Measurements from ENCODE around the gene SSC5D. TPM values are rescaled to one million over a fixed set of nuclear protein-coding genes. Genes with fewer than 3 reads are reported as not detected.

Gene SSC5D
- total RNA-seq, 1 experiment from 2014 or later = 1.4 TPM

GRCh38 chr19:55464039-55464661 lies 24.1 kb upstream of the SSC5D start:
- DNase-seq = no peak
- no peaks in the 10 kb centered on the region for H3K9me3 ChIP-seq
- no peaks in the 10 kb centered on the region for H3K27me3 ChIP-seq
- no peak overlapping the region for H3K4me3 ChIP-seq
- peaks cover 11% of the 10 kb centered on the region; the same call in 1 of the 2 replicates for H3K36me3 ChIP-seq

- H3K9me3 ChIP-seq = no peaks in the 10 kb centered on the region
- no peak within 1 kb of the TSS for H3K4me3 ChIP-seq
- peaks cover 13% of the 10 kb centered on the region; the same call in 1 of the 2 replicates for H3K36me3 ChIP-seq
- no peak for DNase-seq
- no peaks in the 10 kb centered on the region for H3K27me3 ChIP-seq
These were observed 23.6 kb upstream of the SSC5D start, which contains the start of gene C19orf85 for GRCh38 chr19:55464662-55465054. TSS of gene C19orf85 (minus strand) at chr19:55464751. CDS start at chr19:55464554, 197 bp downstream.

DNA sequence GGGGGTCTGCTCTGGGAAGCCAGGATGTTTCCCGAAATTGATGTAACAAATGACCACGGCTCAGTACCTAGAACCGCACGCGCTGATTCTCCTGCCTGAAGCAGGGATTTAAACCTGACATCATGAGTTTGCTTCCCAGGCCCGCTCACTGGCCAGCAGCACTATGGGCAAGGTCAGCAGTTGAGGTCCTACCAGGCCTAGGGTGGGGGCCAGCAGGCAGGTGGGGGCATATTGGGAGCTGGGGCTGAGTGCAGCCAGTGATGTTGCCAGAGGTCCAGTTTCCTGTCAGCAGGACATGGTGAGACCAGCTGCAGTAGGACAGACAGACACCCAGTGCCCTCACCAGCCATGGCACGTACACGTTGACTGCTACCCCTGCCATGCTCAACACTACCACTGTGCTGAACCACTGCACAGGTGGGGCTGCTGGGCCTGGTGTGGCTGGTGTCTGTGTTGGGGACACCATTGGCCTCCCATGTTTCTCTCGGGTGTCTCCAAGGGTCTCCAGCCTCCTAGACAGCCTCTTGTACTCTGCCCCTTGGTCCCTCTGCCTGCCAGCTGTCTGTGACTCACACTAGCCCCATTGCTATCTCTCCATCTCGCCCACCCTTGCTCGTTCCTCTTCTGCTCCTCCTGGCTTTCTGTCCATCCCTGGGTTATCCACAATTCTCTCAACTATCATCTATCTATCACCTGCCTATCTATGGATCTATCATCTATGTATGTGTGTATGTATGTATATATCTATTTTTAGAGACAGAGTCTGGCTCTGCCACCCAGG lies 22.6 kb upstream of the SSC5D start:
- Histone ChIP-seq H3K27me3 (no peaks in the 10 kb centered on the region), H3K4me3 (no peak overlapping the region), H3K9me3 (no peaks in the 10 kb centered on the region), H3K36me3 (peaks cover 7% of the 10 kb centered on the region; the same call in 1 of the 2 replicates)
- no peak for DNase-seq

- peaks cover 5% of the 10 kb centered on the region; the same call in 1 of the 2 replicates for H3K36me3 ChIP-seq
- no peak overlapping the region for H3K4me3 ChIP-seq
- no peaks in the 10 kb centered on the region for H3K27me3 ChIP-seq
- no peak for DNase-seq
- no peaks in the 10 kb centered on the region for H3K9me3 ChIP-seq
These were observed 22.0 kb upstream of the SSC5D start for GRCh38 chr19:55466241-55466614.

GRCh38 chr19:55467236-55468053 lies 20.8 kb upstream of the SSC5D start:
- Histone ChIP-seq H3K36me3 (peaks cover 3% of the 10 kb centered on the region; the same call in 1 of the 2 replicates), H3K9me3 (no peaks in the 10 kb centered on the region), H3K4me3 (no peak overlapping the region), H3K27me3 (no peaks in the 10 kb centered on the region)
- peak; percentile 75 for DNase-seq

DNA sequence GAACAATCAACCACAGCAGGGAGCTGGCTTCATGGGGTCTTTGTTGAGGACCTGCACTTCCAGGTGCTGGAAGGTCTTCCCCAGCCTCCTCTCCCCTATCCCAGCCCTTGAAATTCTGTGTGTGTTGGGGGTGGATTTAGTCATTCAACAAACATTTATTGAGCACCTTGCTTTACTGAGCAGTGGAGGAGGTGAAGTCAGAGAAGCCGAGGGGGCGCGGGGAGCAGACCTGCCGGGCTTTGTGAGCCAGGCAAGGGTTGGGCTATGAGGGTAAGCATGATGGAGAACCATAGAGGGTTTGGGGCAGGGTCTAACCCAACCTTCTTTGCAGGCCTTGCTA lies 20.2 kb upstream of the SSC5D start:
- no peak for DNase-seq
- Histone ChIP-seq H3K36me3 (peaks cover 3% of the 10 kb centered on the region; the same call in 1 of the 2 replicates), H3K9me3 (no peaks in the 10 kb centered on the region), H3K4me3 (no peak overlapping the region), H3K27me3 (no peaks in the 10 kb centered on the region)

DNA sequence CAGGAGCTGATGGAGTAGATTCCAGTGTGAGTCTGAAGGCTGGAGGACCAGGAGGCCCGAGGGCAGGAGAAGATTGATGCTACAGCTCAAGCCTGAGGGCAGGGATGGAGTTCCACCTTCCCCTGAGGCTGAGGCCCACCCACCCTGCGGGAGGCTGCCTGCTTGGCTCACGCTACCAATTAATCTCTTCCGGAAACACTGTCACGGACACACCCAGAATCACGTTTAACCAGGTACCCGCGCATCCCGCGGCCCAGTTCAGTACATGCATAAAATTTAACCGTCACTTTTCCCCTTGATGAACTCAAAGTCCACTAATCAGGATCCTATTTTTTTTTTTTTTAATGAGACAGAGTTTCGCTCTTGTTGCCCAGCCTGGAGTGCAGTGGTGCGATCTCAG lies 17.0 kb upstream of the SSC5D start:
- H3K27me3 ChIP-seq = no peaks in the 10 kb centered on the region
- no peaks in the 10 kb centered on the region for H3K9me3 ChIP-seq
- no peak overlapping the region; the same call in 1 of the 2 replicates for H3K4me3 ChIP-seq
- DNase-seq = no peak
- peaks cover 3% of the 10 kb centered on the region; the same call in 1 of the 2 replicates for H3K36me3 ChIP-seq

- peak; percentile 87 for DNase-seq
- H3K4me3 ChIP-seq = peak overlapping the region; percentile 37
These were observed 15.8 kb upstream of the SSC5D start for GRCh38 chr19:55472463-55472862.

GRCh38 chr19:55473225-55474012 lies 14.8 kb upstream of the SSC5D start:
- no peak overlapping the region for H3K4me3 ChIP-seq
- no peaks in the 10 kb centered on the region for H3K27me3 ChIP-seq
- no peaks in the 10 kb centered on the region for H3K9me3 ChIP-seq
- H3K36me3 ChIP-seq = peaks cover 10% of the 10 kb centered on the region
- DNase-seq = no peak

More at GRCh38 chr19:55472463-55472862, 15.8 kb upstream of the SSC5D start:
- Histone ChIP-seq H3K27me3 (no peaks in the 10 kb centered on the region), H3K9me3 (no peaks in the 10 kb centered on the region), H3K36me3 (peaks cover 4% of the 10 kb centered on the region; the same call in 1 of the 2 replicates)

DNA sequence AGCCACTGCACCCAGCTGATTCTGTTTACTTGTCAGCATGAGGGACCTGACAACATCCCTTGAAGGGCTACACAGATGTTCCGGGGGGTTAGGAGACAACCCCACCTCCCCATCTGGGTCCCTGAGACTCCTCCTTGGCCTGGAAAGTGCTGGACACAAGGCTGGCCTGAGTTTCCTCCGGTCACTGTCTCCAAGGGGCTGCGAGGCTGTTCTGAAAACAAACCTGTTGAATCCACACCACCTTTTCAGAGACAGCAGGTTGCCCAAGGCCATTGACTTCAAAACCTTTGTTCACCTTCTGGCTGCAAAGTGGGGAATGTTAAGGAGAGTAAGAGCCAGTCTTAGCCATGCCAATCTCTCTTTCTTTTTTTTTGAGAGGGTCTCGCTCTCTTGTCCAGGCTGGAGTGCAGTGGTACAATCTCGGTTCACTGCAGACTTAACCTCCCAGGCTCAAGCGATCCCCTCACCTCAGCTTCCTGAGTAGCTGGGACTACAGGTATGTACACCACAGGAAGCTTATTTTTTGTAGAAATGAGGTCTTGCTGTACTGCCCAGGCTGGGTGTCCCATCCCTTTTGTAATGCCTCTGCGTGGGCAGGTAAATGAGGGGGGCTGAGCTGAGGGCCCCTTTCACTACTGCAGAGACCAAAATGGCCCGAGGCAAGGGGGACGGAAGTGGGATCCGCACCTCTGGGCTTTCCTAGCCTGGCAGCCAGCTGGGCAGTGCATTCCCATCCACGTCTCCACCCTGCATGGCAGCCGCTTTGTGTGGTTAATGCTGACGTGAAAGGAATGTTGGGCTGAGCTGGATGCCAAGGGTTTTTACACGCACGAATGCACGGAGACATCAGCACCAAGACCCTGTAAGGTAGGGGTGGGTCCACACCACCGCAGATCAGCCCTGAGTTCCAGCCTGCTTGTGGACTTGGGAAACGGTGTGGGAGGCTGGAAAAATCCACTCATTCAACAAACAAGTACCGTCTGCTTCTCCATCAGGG lies 13.7 kb upstream of the SSC5D start:
- Histone ChIP-seq H3K9me3 (no peaks in the 10 kb centered on the region), H3K4me3 (no peak overlapping the region), H3K27me3 (no peaks in the 10 kb centered on the region), H3K36me3 (peaks cover 9% of the 10 kb centered on the region; the same call in 1 of the 2 replicates)
- DNase-seq = peak; percentile 65

- H3K4me3 ChIP-seq = peak within 1 kb of the TSS; percentile 79
- no peaks in the 10 kb centered on the region for H3K27me3 ChIP-seq
- H3K36me3 ChIP-seq = peaks cover 9% of the 10 kb centered on the region; the same call in 1 of the 2 replicates
- DNase-seq = peak; percentile 100
- no peaks in the 10 kb centered on the region for H3K9me3 ChIP-seq
These were observed 12.0 kb upstream of the SSC5D start, which contains the start of gene ZNF628 for GRCh38 chr19:55476100-55476775. TSS of gene ZNF628 (plus strand) at chr19:55476617. CDS start at chr19:55479911, 3,294 bp downstream.

DNA sequence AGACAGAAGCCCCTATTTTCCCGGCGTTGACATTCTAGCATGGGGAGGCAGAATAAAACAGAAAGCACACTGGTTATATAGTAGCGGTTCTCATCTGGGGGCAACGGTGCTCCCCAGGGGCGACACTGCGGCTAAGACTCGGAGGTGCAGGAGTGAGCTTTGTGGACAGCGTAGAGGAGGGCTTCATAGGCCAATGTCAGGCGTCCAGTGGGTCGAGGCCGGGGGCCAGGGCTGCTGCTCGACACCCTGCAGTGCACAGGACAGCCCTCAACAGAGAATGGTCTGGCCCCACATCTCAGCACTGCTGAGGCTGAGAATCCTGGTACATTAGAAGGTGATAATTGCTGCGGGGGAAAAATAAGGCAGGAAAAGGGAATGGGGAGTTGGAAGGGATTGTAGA lies 10.3 kb upstream of the SSC5D start:
- H3K9me3 ChIP-seq = no peaks in the 10 kb centered on the region
- H3K4me3 ChIP-seq = peak overlapping the region; percentile 79
- DNase-seq = no peak
- H3K27me3 ChIP-seq = no peaks in the 10 kb centered on the region
- H3K36me3 ChIP-seq = peaks cover 12% of the 10 kb centered on the region

DNA sequence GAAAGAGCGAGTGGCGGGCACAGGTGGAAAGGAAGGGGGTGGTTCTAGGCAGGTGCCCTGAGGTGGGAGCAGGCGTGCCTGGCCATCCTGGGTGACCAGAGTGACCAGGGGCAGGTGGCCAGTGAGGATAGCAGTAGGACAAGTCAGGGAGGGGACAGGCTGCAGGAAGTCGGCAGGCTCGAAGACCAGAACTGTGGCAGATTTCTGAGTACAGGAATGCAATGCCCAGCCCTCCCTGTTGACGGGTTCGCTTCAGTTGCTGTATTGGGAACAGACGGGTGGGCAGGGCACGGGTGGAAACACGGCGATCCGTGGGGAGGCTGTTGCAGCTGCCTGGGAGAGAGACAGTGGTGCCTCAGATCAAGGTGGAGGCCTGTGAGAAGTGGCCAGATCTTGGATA lies 9.9 kb upstream of the SSC5D start:
- H3K36me3 ChIP-seq = peaks cover 13% of the 10 kb centered on the region
- H3K27me3 ChIP-seq = no peaks in the 10 kb centered on the region
- no peaks in the 10 kb centered on the region for H3K9me3 ChIP-seq
- H3K4me3 ChIP-seq = no peak overlapping the region; the same call in 1 of the 2 replicates
- no peak for DNase-seq

- H3K27me3 ChIP-seq = no peaks in the 10 kb centered on the region
- no peak for DNase-seq
- H3K4me3 ChIP-seq = no peak overlapping the region
- peaks cover 18% of the 10 kb centered on the region for H3K36me3 ChIP-seq
- no peaks in the 10 kb centered on the region for H3K9me3 ChIP-seq
These were observed 9.2 kb upstream of the SSC5D start for GRCh38 chr19:55479045-55479444.
